GM12892 (cell line): ENCODE results near the gene PCSK5.

Experiments
- POLR2A ChIP-seq: IDR thresholded peaks from 2 replicates; pipeline ENCODE4 v1.6.1; 2011; ENCODE audit warnings: low read depth, low read length, control low read depth
- POLR2AphosphoS5 ChIP-seq: IDR thresholded peaks from 2 replicates; pipeline ENCODE4 v1.6.1; 2011; ENCODE audit warnings: low read depth, low read length, control low read depth
- TAF1 ChIP-seq: IDR thresholded peaks from 2 replicates; pipeline ENCODE4 v1.6.1; 2011; ENCODE audit warnings: low read depth, mild to moderate bottlenecking, control low read depth, low read length, borderline replicate concordance

GRCh38 chr9:75995066-75995465 lies 104.6 kb downstream of the PCSK5 start:
- TF ChIP-seq POLR2A (no peak), POLR2AphosphoS5 (no peak), TAF1 (no peak)
